ENCODE data around the gene RGP1.

Gene RGP1

DNA sequence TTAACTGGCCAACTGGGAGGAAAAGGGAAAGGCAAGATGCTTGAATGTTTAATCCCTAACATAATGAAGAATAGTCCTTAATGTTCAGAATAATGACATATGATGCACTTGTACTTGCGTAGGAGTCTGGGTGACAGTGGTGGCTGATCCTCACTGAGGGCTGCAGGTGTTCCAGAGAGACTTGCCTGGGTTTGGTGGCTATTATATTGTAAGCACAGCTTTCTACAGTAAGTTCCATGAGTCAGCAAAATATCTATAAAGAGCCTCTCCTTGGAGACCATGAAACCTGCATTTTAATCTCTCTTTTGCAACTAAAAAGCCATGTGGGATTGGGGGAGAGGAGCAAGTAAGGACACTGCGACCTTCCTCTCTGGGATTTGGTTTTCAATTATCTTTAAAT, 40.5 kb downstream of the RGP1 start:
- Histone ChIP-seq H3K27me3 (ENCODE audit: control insufficient read depth in 1 of 2, insufficient read depth in 2 of 2, low read length in 2 of 2) (no peaks in the 10 kb centered on the region), H3K9me3 (ENCODE audit: control insufficient read depth in 1 of 2, low read length in 2 of 2) (no peaks in the 10 kb centered on the region), H3K4me3 (ENCODE audit: low read depth in 1 of 2, low read length in 2 of 2) (no peak overlapping the region), H3K9ac (ENCODE audit: low read depth in 1 of 2, low read length in 2 of 2) (no peak overlapping the region), H3K4me1 (ENCODE audit: control insufficient read depth in 1 of 2, insufficient read depth in 2 of 2, low read length in 2 of 2) (peaks cover 4 to 5% of the 10 kb centered on the region in 2 donors), H3K27ac (ENCODE audit: low read depth, low read length) (no peak overlapping the region), H3K36me3 (ENCODE audit: control insufficient read depth in 1 of 2, insufficient read depth in 2 of 2, low read length in 2 of 2) (peaks cover 0 to 10% of the 10 kb centered on the region in 2 donors)

- Histone ChIP-seq H3K27ac (ENCODE audit: low read depth, low read length) (no peak overlapping the region), H3K4me3 (ENCODE audit: low read depth in 1 of 2, low read length in 2 of 2) (no peak overlapping the region), H3K4me1 (ENCODE audit: control insufficient read depth in 1 of 2, insufficient read depth in 2 of 2, low read length in 2 of 2) (peaks cover 4 to 5% of the 10 kb centered on the region in 2 donors), H3K9me3 (ENCODE audit: control insufficient read depth in 1 of 2, low read length in 2 of 2) (no peaks in the 10 kb centered on the region), H3K9ac (ENCODE audit: low read depth in 1 of 2, low read length in 2 of 2) (no peak overlapping the region), H3K27me3 (ENCODE audit: control insufficient read depth in 1 of 2, insufficient read depth in 2 of 2, low read length in 2 of 2) (no peaks in the 10 kb centered on the region), H3K36me3 (ENCODE audit: control insufficient read depth in 1 of 2, insufficient read depth in 2 of 2, low read length in 2 of 2) (peaks cover 0 to 10% of the 10 kb centered on the region in 2 donors)
Measured at GRCh38 chr9:35790025-35790384, 40.9 kb downstream of the RGP1 start.

GRCh38 chr9:35790385-35791296, 41.6 kb downstream of the RGP1 start:
- Histone ChIP-seq H3K9me3 (ENCODE audit: control insufficient read depth in 1 of 2, low read length in 2 of 2) (no peaks in the 10 kb centered on the region), H3K4me1 (ENCODE audit: control insufficient read depth in 1 of 2, insufficient read depth in 2 of 2, low read length in 2 of 2) (peaks cover 4 to 5% of the 10 kb centered on the region in 2 donors), H3K9ac (ENCODE audit: low read depth in 1 of 2, low read length in 2 of 2) (no peak overlapping the region), H3K4me3 (ENCODE audit: low read depth in 1 of 2, low read length in 2 of 2) (no peak overlapping the region), H3K27me3 (ENCODE audit: control insufficient read depth in 1 of 2, insufficient read depth in 2 of 2, low read length in 2 of 2) (no peaks in the 10 kb centered on the region), H3K27ac (ENCODE audit: low read depth, low read length) (no peak overlapping the region), H3K36me3 (ENCODE audit: control insufficient read depth in 1 of 2, insufficient read depth in 2 of 2, low read length in 2 of 2) (peaks cover 0 to 10% of the 10 kb centered on the region in 2 donors)

- H3K36me3 ChIP-seq (ENCODE audit: control insufficient read depth in 1 of 2, insufficient read depth in 2 of 2, low read length in 2 of 2), result peaks cover 0 to 10% of the 10 kb centered on the region in 2 donors
- H3K9me3 ChIP-seq (ENCODE audit: control insufficient read depth in 1 of 2, low read length in 2 of 2), result no peaks in the 10 kb centered on the region
- H3K27me3 ChIP-seq (ENCODE audit: control insufficient read depth in 1 of 2, insufficient read depth in 2 of 2, low read length in 2 of 2), result no peaks in the 10 kb centered on the region
- H3K4me3 ChIP-seq (ENCODE audit: low read depth in 1 of 2, low read length in 2 of 2), result peak within 1 kb of the TSS in 1 of 2 donors; percentile 40
- H3K27ac ChIP-seq (ENCODE audit: low read depth, low read length), result no peak within 1 kb of the TSS
- H3K9ac ChIP-seq (ENCODE audit: low read depth in 1 of 2, low read length in 2 of 2), result no peak within 1 kb of the TSS
- peaks cover 4 to 5% of the 10 kb centered on the region in 2 donors for H3K4me1 ChIP-seq (ENCODE audit: control insufficient read depth in 1 of 2, insufficient read depth in 2 of 2, low read length in 2 of 2)
Measured at GRCh38 chr9:35791297-35791921, 42.3 kb downstream of the RGP1 start, which contains the start of gene NPR2. Gene NPR2 (plus strand): TSS chr9:35791591. CDS start chr9:35792409, 818 bp downstream.

DNA sequence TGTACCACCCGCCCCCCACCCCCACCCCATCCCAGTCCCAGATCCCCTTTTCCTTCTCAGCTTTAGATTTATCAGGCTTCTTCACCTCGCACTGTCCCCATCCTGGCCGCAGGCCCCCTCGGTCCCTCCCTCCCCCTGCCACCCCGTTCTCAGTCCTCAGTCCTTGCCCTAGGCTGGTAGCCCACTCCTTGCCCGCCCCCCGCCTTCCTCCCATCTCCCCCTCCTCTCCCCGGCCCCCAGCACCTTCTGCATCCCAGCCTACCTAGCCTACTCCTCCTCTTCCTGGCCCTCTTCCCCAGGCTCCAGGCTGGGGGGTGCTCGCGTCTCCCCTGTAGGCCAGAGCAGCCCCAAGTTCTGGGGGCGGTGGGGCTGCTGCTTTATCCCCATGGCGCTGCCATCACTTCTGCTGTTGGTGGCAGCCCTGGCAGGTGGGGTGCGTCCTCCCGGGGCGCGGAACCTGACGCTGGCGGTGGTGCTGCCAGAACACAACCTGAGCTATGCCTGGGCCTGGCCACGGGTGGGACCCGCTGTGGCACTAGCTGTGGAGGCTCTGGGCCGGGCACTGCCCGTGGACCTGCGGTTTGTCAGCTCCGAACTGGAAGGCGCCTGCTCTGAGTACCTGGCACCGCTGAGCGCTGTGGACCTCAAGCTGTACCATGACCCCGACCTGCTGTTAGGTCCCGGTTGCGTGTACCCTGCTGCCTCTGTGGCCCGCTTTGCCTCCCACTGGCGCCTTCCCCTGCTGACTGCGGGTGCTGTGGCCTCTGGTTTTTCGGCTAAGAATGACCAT, 43.1 kb downstream of the RGP1 start:
- Histone ChIP-seq H3K4me1 (ENCODE audit: control insufficient read depth in 1 of 2, insufficient read depth in 2 of 2, low read length in 2 of 2) (peaks cover 4 to 5% of the 10 kb centered on the region in 2 donors), H3K9ac (ENCODE audit: low read depth in 1 of 2, low read length in 2 of 2) (no peak overlapping the region), H3K36me3 (ENCODE audit: control insufficient read depth in 1 of 2, insufficient read depth in 2 of 2, low read length in 2 of 2) (peaks cover 0 to 10% of the 10 kb centered on the region in 2 donors), H3K4me3 (ENCODE audit: low read depth in 1 of 2, low read length in 2 of 2) (no peak overlapping the region), H3K9me3 (ENCODE audit: control insufficient read depth in 1 of 2, low read length in 2 of 2) (no peaks in the 10 kb centered on the region), H3K27me3 (ENCODE audit: control insufficient read depth in 1 of 2, insufficient read depth in 2 of 2, low read length in 2 of 2) (no peaks in the 10 kb centered on the region), H3K27ac (ENCODE audit: low read depth, low read length) (no peak overlapping the region)

DNA sequence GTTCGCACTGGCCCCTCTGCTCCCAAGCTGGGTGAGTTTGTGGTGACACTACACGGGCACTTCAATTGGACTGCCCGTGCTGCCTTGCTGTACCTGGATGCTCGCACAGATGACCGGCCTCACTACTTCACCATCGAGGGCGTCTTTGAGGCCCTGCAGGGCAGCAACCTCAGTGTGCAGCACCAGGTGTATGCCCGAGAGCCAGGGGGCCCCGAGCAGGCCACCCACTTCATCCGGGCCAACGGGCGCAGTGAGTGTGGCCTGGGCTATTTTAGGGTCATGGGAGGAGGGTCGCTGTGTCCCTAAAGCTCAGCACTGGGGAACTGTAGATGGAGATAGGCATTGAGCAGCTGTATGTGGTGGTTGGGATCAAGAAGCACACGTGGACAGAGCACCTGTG, 43.7 kb downstream of the RGP1 start:
- peaks cover 0 to 10% of the 10 kb centered on the region in 2 donors for H3K36me3 ChIP-seq (ENCODE audit: control insufficient read depth in 1 of 2, insufficient read depth in 2 of 2, low read length in 2 of 2)
- no peak overlapping the region for H3K9ac ChIP-seq (ENCODE audit: low read depth in 1 of 2, low read length in 2 of 2)
- no peak overlapping the region for H3K27ac ChIP-seq (ENCODE audit: low read depth, low read length)
- H3K9me3 ChIP-seq (ENCODE audit: control insufficient read depth in 1 of 2, low read length in 2 of 2), result no peaks in the 10 kb centered on the region
- H3K4me3 ChIP-seq (ENCODE audit: low read depth in 1 of 2, low read length in 2 of 2), result no peak overlapping the region
- no peaks in the 10 kb centered on the region for H3K27me3 ChIP-seq (ENCODE audit: control insufficient read depth in 1 of 2, insufficient read depth in 2 of 2, low read length in 2 of 2)
- peaks cover 4 to 5% of the 10 kb centered on the region in 2 donors for H3K4me1 ChIP-seq (ENCODE audit: control insufficient read depth in 1 of 2, insufficient read depth in 2 of 2, low read length in 2 of 2)

- peaks cover 0 to 10% of the 10 kb centered on the region in 2 donors for H3K36me3 ChIP-seq (ENCODE audit: control insufficient read depth in 1 of 2, insufficient read depth in 2 of 2, low read length in 2 of 2)
- no peaks in the 10 kb centered on the region for H3K27me3 ChIP-seq (ENCODE audit: control insufficient read depth in 1 of 2, insufficient read depth in 2 of 2, low read length in 2 of 2)
- H3K4me1 ChIP-seq (ENCODE audit: control insufficient read depth in 1 of 2, insufficient read depth in 2 of 2, low read length in 2 of 2), result peaks cover 4 to 5% of the 10 kb centered on the region in 2 donors
- H3K27ac ChIP-seq (ENCODE audit: low read depth, low read length), result no peak overlapping the region
- H3K9me3 ChIP-seq (ENCODE audit: control insufficient read depth in 1 of 2, low read length in 2 of 2), result no peaks in the 10 kb centered on the region
- no peak overlapping the region for H3K4me3 ChIP-seq (ENCODE audit: low read depth in 1 of 2, low read length in 2 of 2)
- no peak overlapping the region for H3K9ac ChIP-seq (ENCODE audit: low read depth in 1 of 2, low read length in 2 of 2)
Measured at GRCh38 chr9:35793461-35793860, 44.4 kb downstream of the RGP1 start.

- Histone ChIP-seq H3K4me3 (ENCODE audit: low read depth in 1 of 2, low read length in 2 of 2) (no peak overlapping the region), H3K9ac (ENCODE audit: low read depth in 1 of 2, low read length in 2 of 2) (no peak overlapping the region), H3K4me1 (ENCODE audit: control insufficient read depth in 1 of 2, insufficient read depth in 2 of 2, low read length in 2 of 2) (peaks cover 4 to 5% of the 10 kb centered on the region in 2 donors), H3K27me3 (ENCODE audit: control insufficient read depth in 1 of 2, insufficient read depth in 2 of 2, low read length in 2 of 2) (no peaks in the 10 kb centered on the region), H3K27ac (ENCODE audit: low read depth, low read length) (no peak overlapping the region), H3K9me3 (ENCODE audit: control insufficient read depth in 1 of 2, low read length in 2 of 2) (no peaks in the 10 kb centered on the region), H3K36me3 (ENCODE audit: control insufficient read depth in 1 of 2, insufficient read depth in 2 of 2, low read length in 2 of 2) (peaks cover 0 to 18% of the 10 kb centered on the region in 2 donors)
Measured at GRCh38 chr9:35795695-35796094, 46.6 kb downstream of the RGP1 start.

DNA sequence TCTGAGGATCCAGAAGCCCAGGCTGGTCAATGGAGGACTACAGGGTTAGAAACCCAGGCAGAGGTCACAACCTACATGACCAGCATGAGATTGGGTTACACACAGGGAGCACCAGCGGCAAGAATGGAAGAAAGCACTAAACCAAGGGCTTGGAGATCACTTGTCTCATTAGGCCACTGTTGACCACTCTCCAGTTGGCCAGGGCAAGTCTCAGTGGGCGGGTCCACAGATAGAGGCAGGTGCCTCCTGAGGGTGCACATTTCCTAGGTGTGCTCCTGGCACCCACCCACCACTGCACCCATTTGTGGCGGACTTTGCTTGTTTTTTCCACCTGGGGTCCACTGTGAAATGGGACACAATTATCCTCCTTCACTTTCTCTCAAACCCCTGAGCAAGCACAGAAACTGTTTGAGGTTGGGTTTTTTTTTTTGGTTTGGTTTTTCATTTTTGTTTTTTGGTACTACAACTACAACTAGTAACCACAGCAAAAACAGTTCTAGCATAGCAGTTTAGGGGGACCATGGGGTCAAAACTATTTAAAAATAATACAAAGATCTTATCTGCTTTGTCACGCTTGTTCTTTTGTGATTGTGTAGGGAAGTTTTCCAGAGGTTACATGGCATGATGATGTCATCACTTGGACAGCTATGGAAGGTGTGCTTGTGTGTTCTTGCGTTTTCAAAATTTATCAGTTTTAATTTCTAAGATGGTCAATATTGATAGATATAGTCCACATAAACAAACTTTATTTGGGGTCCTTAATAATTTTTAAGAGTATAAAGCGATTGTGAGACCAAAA, 48.4 kb downstream of the RGP1 start:
- H3K27ac ChIP-seq (ENCODE audit: low read depth, low read length), result no peak overlapping the region
- peaks cover 2 to 4% of the 10 kb centered on the region in 2 donors for H3K4me1 ChIP-seq (ENCODE audit: control insufficient read depth in 1 of 2, insufficient read depth in 2 of 2, low read length in 2 of 2)
- H3K9me3 ChIP-seq (ENCODE audit: control insufficient read depth in 1 of 2, low read length in 2 of 2), result no peaks in the 10 kb centered on the region
- H3K27me3 ChIP-seq (ENCODE audit: control insufficient read depth in 1 of 2, insufficient read depth in 2 of 2, low read length in 2 of 2), result no peaks in the 10 kb centered on the region
- no peak overlapping the region for H3K9ac ChIP-seq (ENCODE audit: low read depth in 1 of 2, low read length in 2 of 2)
- H3K4me3 ChIP-seq (ENCODE audit: low read depth in 1 of 2, low read length in 2 of 2), result no peak overlapping the region
- peaks cover 8 to 28% of the 10 kb centered on the region in 2 donors for H3K36me3 ChIP-seq (ENCODE audit: control insufficient read depth in 1 of 2, insufficient read depth in 2 of 2, low read length in 2 of 2)

Data from duodenal mucosa (tissue), 2 donors.